Nephron progenitor cell (in vitro differentiated cells): ENCODE measurements around the gene IGLL1.
A peak's percentile ranks its signal among the peaks of the same experiment; 100 is the strongest.
"Not testable (repeated sequence)": the region's sequence is repeated elsewhere in the genome, so short reads cannot be mapped to it uniquely, and the experiment has no call there.

Experiments used
- DNase-seq: peaks from one replicate; pipeline ENCODE4 v3.0.0; 2021
- H3K27ac Mint-ChIP-seq: 2 replicates; pipeline ENCODE4 v1.8.0; 2021; ENCODE audit warnings: mild to moderate bottlenecking, moderate library complexity, mixed read lengths
- H3K27me3 Mint-ChIP-seq: 2 replicates; pipeline ENCODE4 v1.8.0; 2021; ENCODE audit warnings: mild to moderate bottlenecking, low read depth, mixed read lengths; ENCODE audit not compliant: poor library complexity
- H3K36me3 Mint-ChIP-seq: 2 replicates; pipeline ENCODE4 v1.8.0; 2021; ENCODE audit warnings: low read depth, mixed read lengths
- H3K4me1 Mint-ChIP-seq: 2 replicates; pipeline ENCODE4 v1.8.0; 2021; ENCODE audit warnings: mixed read lengths
- H3K4me3 Mint-ChIP-seq: 2 replicates; pipeline ENCODE4 v1.8.0; 2021; ENCODE audit warnings: mild to moderate bottlenecking, moderate library complexity, mixed read lengths
- H3K9me3 Mint-ChIP-seq: 2 replicates; pipeline ENCODE4 v1.8.0; 2021; ENCODE audit warnings: mild to moderate bottlenecking, moderate library complexity, mixed read lengths
- CTCF ChIP-seq: fragments of 200-600 bp; sonication (generic); IDR thresholded peaks from 2 replicates; pipeline ENCODE4 v1.5.0; 2021; ENCODE audit warnings: antibody characterized with exemption

The IGLL1 gene

GRCh38 chr22:23539135-23539838 lies 40.8 kb downstream of the IGLL1 start:
- TF ChIP-seq CTCF = peak; percentile 75
- H3K9me3 Mint-ChIP-seq = no peaks in the 10 kb centered on the region
- no peak overlapping the region for H3K4me3 Mint-ChIP-seq
- peak; percentile 75 for DNase-seq
- H3K27ac Mint-ChIP-seq = peak overlapping the region; percentile 14
- no peaks in the 10 kb centered on the region for H3K27me3 Mint-ChIP-seq
- peaks cover 81% of the 10 kb centered on the region for H3K4me1 Mint-ChIP-seq
- no peaks in the 10 kb centered on the region for H3K36me3 Mint-ChIP-seq

- peaks cover 79% of the 10 kb centered on the region for H3K4me1 Mint-ChIP-seq
- not testable (repeated sequence) for H3K27me3 Mint-ChIP-seq, H3K9me3 Mint-ChIP-seq, H3K4me3 Mint-ChIP-seq, DNase-seq, H3K36me3 Mint-ChIP-seq
- peak overlapping the region; percentile 100 for H3K27ac Mint-ChIP-seq
Observed at GRCh38 chr22:23538696-23539030, 41.4 kb downstream of the IGLL1 start.

- not testable (repeated sequence) for DNase-seq, H3K36me3 Mint-ChIP-seq, H3K27me3 Mint-ChIP-seq, H3K4me3 Mint-ChIP-seq, H3K9me3 Mint-ChIP-seq
- peaks cover 81% of the 10 kb centered on the region for H3K4me1 Mint-ChIP-seq
- H3K27ac Mint-ChIP-seq = peak overlapping the region; percentile 100
Observed at GRCh38 chr22:23537830-23538695, 42.0 kb downstream of the IGLL1 start.

GRCh38 chr22:23537416-23537815 lies 42.7 kb downstream of the IGLL1 start:
- H3K4me3 Mint-ChIP-seq = no peak overlapping the region

GRCh38 chr22:23536821-23537345 lies 43.2 kb downstream of the IGLL1 start:
- TF ChIP-seq CTCF = no peak
- Mint-ChIP-seq H3K9me3 (no peaks in the 10 kb centered on the region), H3K4me1 (peaks cover 89% of the 10 kb centered on the region), H3K36me3 (no peaks in the 10 kb centered on the region), H3K27me3 (no peaks in the 10 kb centered on the region), H3K27ac (peak overlapping the region; percentile 100), H3K4me3 (no peak overlapping the region)
- no peak for DNase-seq

More at GRCh38 chr22:23537416-23537815, 42.7 kb downstream of the IGLL1 start:
- TF ChIP-seq CTCF = no peak
- Mint-ChIP-seq H3K36me3 (no peaks in the 10 kb centered on the region), H3K4me1 (peaks cover 87% of the 10 kb centered on the region), H3K27ac (peak overlapping the region; percentile 100), H3K9me3 (no peaks in the 10 kb centered on the region), H3K27me3 (no peaks in the 10 kb centered on the region)
- DNase-seq = no peak

- not testable (repeated sequence) for DNase-seq, H3K27me3 Mint-ChIP-seq, H3K36me3 Mint-ChIP-seq, H3K9me3 Mint-ChIP-seq
- peak overlapping the region; percentile 29 for H3K4me3 Mint-ChIP-seq
- peaks cover 86% of the 10 kb centered on the region for H3K4me1 Mint-ChIP-seq
- H3K27ac Mint-ChIP-seq = peak overlapping the region; percentile 100
Observed at GRCh38 chr22:23535790-23536661, 44.1 kb downstream of the IGLL1 start.
